ENCODE data around the gene MYOC. TPM values are rescaled to one million over a fixed set of nuclear protein-coding genes. Genes with fewer than 3 reads are reported as not detected.

MYOC gene
- total RNA-seq, 1 experiment from 2014 or later: not detected

- no peak overlapping the region for H3K27ac ChIP-seq (ENCODE audit: low read depth, low read length)
- DNase-seq (ENCODE audit: low read depth, low spot score) (no peak), ATAC-seq (no peak)
- ChIA-PET POLR2A (interaction anchor here (1.0 kb wide), 1 partner anchor 10 kb away, joined by 3 read pairs; no protein-coding TSS in a partner anchor), RAD21 (ENCODE audit: low non-redundant PET in 1 of 2, low total read pairs in 2 of 2, uncharacterized antibody in 2 of 2, unreplicated experiment in 2 of 2) (no interaction called here), CTCF (interaction anchor here (0.8 to 2.1 kb wide), 5 partner anchors 10 to 331 kb away, joined by 3 to 10 read pairs (median 3); no protein-coding TSS in a partner anchor)
- no peaks in the 10 kb centered on the region for H3K27me3 ChIP-seq (ENCODE audit: insufficient read depth, low read length)
- peaks cover 0 to 12% of the 10 kb centered on the region in 2 experiments; a peak in 3 of 4 replicates for H3K4me1 ChIP-seq (ENCODE audit: control insufficient read depth in 1 of 2, insufficient read depth in 2 of 2, low read length in 2 of 2)
- no peak overlapping the region for H3K4me2 ChIP-seq (ENCODE audit: low read length)
- no peaks in the 10 kb centered on the region for H3K36me3 ChIP-seq (ENCODE audit: control insufficient read depth in 1 of 2, insufficient read depth in 2 of 2, low read length in 2 of 2)
- H3K4me3 ChIP-seq (replicated peaks in 1 of 2; ENCODE audit: low read depth in 1 of 2, low read length in 2 of 2): no peak overlapping the region
- H4K20me1 ChIP-seq (ENCODE audit: insufficient read depth): no peaks in the 10 kb centered on the region
- no peaks in the 10 kb centered on the region for H3K79me2 ChIP-seq (ENCODE audit: insufficient read depth, low read length)
- BruUV-seq (replicated peaks): no TSS peak
- intact Hi-C loops (cut with micrococcal nuclease): no loop called here
- no peak overlapping the region for H3K9ac ChIP-seq (ENCODE audit: low read length)
- no peaks in the 10 kb centered on the region for H3K9me2 ChIP-seq (ENCODE audit: insufficient read depth)
- TF ChIP-seq ZFX (IDR thresholded peaks at IDR 0.05) (no peak), SIN3A (IDR thresholded peaks at IDR 0.05; ENCODE audit: low read depth) (no peak), TCF7L2 (IDR thresholded peaks at IDR 0.05; ENCODE audit: borderline replicate concordance, extremely low read depth, insufficient read depth, insufficient read length) (no peak), FOSL1 (IDR thresholded peaks at IDR 0.05; ENCODE audit: low read depth) (no peak), EGR1 (IDR thresholded peaks at IDR 0.05; ENCODE audit: low read depth) (no peak), CBX3 (IDR thresholded peaks at IDR 0.05; ENCODE audit: low read depth) (no peak), REST (IDR thresholded peaks at IDR 0.05; ENCODE audit: low read depth) (no peak), POLR2A (IDR thresholded peaks at IDR 0.05; ENCODE audit: borderline replicate concordance, extremely low read depth, insufficient read depth, insufficient read length) (no peak), YY1 (IDR thresholded peaks at IDR 0.05; ENCODE audit: extremely low read depth, insufficient replicate concordance, low read depth, low read length) (no peak), EZH2 (IDR thresholded peaks at IDR 0.05) (no peak), ZNF274 (IDR thresholded peaks at IDR 0.05; ENCODE audit: low read depth, low read length) (no peak), SRF (IDR thresholded peaks at IDR 0.05; ENCODE audit: low read depth) (no peak), EZH2phosphoT487 (IDR thresholded peaks at IDR 0.05; ENCODE audit: borderline replicate concordance) (no peak), ZBTB33 (IDR thresholded peaks at IDR 0.05; ENCODE audit: extremely low read depth, insufficient replicate concordance, low read length) (no peak)
- TF ChIP-seq, protein P1, sequence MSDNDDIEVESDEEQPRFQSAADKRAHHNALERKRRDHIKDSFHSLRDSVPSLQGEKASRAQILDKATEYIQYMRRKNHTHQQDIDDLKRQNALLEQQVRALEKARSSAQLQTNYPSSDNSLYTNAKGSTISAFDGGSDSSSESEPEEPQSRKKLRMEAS (IDR thresholded peaks at IDR 0.05): no peak
- TF ChIP-seq, protein P2, sequence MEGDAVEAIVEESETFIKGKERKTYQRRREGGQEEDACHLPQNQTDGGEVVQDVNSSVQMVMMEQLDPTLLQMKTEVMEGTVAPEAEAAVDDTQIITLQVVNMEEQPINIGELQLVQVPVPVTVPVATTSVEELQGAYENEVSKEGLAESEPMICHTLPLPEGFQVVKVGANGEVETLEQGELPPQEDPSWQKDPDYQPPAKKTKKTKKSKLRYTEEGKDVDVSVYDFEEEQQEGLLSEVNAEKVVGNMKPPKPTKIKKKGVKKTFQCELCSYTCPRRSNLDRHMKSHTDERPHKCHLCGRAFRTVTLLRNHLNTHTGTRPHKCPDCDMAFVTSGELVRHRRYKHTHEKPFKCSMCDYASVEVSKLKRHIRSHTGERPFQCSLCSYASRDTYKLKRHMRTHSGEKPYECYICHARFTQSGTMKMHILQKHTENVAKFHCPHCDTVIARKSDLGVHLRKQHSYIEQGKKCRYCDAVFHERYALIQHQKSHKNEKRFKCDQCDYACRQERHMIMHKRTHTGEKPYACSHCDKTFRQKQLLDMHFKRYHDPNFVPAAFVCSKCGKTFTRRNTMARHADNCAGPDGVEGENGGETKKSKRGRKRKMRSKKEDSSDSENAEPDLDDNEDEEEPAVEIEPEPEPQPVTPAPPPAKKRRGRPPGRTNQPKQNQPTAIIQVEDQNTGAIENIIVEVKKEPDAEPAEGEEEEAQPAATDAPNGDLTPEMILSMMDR (IDR thresholded peaks at IDR 0.05 in 2 of 3, conservative IDR thresholded peaks at IDR 0.05 in 1 of 3; ENCODE audit: borderline replicate concordance in 1 of 3, insufficient read depth in 1 of 3, low read depth in 2 of 3, low read length in 2 of 3): no peak
- TF ChIP-seq, protein P3, sequence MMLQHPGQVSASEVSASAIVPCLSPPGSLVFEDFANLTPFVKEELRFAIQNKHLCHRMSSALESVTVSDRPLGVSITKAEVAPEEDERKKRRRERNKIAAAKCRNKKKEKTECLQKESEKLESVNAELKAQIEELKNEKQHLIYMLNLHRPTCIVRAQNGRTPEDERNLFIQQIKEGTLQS (IDR thresholded peaks at IDR 0.05): no peak
- H2AFZ ChIP-seq (ENCODE audit: low read depth, low read length, poor library complexity, severe bottlenecking): no peak overlapping the region
- H3K9me3 ChIP-seq (ENCODE audit: control insufficient read depth in 1 of 2, insufficient read depth in 1 of 2, low read depth in 1 of 2, low read length in 2 of 2): no peaks in the 10 kb centered on the region
Measured at GRCh38 chr1:171654201-171654941, 1.9 kb upstream of the MYOC start.
